GM12801 (cell line): ENCODE results near the gene EFNB2.

Experiments
- CTCF ChIP-seq: IDR thresholded peaks from one replicate; pipeline ENCODE4 v1.5.1; 2011; ENCODE audit warnings: control low read depth; ENCODE audit not compliant: insufficient read length; ENCODE audit errors: extremely low read depth

The EFNB2 gene

GRCh38 chr13:106528718-106529414 is 6.6 kb downstream of the EFNB2 start:
- no peak for TF ChIP-seq CTCF

- TF ChIP-seq CTCF: no peak
Measured at GRCh38 chr13:106527826-106528225, 7.6 kb downstream of the EFNB2 start.

GRCh38 chr13:106527445-106527801 is 8.0 kb downstream of the EFNB2 start:
- TF ChIP-seq CTCF: no peak

GRCh38 chr13:106526738-106527444 is 8.6 kb downstream of the EFNB2 start:
- TF ChIP-seq CTCF: no peak

GRCh38 chr13:106525865-106526264 is 9.6 kb downstream of the EFNB2 start:
- TF ChIP-seq CTCF: no peak

GRCh38 chr13:106524108-106524507 is 11.4 kb downstream of the EFNB2 start:
- no peak for TF ChIP-seq CTCF

GRCh38 chr13:106523576-106523975 is 11.9 kb downstream of the EFNB2 start:
- TF ChIP-seq CTCF: no peak
